Measurements from ENCODE around the gene ATP6V0C.
A peak's percentile ranks its signal among the peaks of the same experiment; 100 is the strongest.

Gene ATP6V0C

GRCh38 chr16:2499890-2500429, 13.8 kb upstream of the ATP6V0C start:
- no peak for DNase-seq (ENCODE audit: low read depth)
- TF ChIP-seq, protein P1, sequence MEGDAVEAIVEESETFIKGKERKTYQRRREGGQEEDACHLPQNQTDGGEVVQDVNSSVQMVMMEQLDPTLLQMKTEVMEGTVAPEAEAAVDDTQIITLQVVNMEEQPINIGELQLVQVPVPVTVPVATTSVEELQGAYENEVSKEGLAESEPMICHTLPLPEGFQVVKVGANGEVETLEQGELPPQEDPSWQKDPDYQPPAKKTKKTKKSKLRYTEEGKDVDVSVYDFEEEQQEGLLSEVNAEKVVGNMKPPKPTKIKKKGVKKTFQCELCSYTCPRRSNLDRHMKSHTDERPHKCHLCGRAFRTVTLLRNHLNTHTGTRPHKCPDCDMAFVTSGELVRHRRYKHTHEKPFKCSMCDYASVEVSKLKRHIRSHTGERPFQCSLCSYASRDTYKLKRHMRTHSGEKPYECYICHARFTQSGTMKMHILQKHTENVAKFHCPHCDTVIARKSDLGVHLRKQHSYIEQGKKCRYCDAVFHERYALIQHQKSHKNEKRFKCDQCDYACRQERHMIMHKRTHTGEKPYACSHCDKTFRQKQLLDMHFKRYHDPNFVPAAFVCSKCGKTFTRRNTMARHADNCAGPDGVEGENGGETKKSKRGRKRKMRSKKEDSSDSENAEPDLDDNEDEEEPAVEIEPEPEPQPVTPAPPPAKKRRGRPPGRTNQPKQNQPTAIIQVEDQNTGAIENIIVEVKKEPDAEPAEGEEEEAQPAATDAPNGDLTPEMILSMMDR (conservative IDR thresholded peaks at IDR 0.05; ENCODE audit: low read depth, low read length), result no peak
- H3K4me3 ChIP-seq (ENCODE audit: low read length), result no peak overlapping the region

- no peak for DNase-seq (ENCODE audit: low read depth)
- H3K4me3 ChIP-seq (ENCODE audit: low read length), result no peak overlapping the region
- TF ChIP-seq, protein P1 (conservative IDR thresholded peaks at IDR 0.05; ENCODE audit: low read depth, low read length), result no peak
These were observed 13.3 kb upstream of the ATP6V0C start for GRCh38 chr16:2500430-2500917.

DNA sequence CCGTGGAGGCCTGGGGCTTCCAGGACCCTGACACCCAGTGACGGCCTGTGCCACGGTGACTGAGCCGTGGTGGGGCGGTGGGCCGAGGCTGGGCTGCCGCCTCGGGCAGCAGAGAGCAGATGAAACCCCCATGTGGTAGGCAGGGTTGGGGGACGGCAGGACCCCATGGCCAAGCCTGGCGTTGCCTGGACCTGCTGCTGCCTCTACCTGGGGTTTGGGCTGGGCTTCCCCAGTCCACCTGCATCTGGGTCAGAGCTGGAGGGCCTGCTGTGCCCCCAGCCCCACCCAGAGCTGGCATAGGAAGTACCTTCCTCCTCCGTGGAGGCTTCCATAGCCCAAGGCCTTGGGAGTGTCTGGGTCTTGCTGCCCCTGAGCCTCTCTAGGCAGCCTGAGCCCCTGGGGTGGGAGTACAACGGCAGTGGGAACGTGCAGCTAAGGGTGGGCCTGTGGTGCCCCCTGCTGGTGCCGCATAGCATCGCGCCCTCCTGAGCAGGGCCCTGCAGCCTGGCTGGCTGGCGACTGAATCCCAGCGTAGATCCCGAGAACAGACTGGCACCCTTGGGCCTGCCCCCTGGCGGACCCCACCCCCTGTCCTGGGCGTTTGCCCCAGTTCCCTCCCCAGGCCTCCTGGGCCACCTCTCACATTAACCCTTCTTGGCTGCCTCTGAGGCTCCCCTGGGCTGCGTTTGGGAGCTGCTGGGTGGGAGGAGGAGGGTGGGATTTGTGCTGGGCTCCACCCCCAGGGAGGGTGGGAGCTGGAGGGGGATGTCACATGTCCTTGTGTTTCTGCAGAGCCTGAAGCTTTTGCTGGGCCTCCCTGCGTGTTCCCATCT, 12.6 kb upstream of the ATP6V0C start:
- peak; percentile 59 for DNase-seq (ENCODE audit: low read depth)
- TF ChIP-seq, protein P1 (conservative IDR thresholded peaks at IDR 0.05; ENCODE audit: low read depth, low read length), result peak; percentile 97
- H3K4me3 ChIP-seq (ENCODE audit: low read length), result peak overlapping the region; percentile 38

- TF ChIP-seq, protein P1 (conservative IDR thresholded peaks at IDR 0.05; ENCODE audit: low read depth, low read length), result no peak
- no peak for DNase-seq (ENCODE audit: low read depth)
- no peak overlapping the region for H3K4me3 ChIP-seq (ENCODE audit: low read length)
These were observed 11.5 kb upstream of the ATP6V0C start for GRCh38 chr16:2501946-2502895.

DNA sequence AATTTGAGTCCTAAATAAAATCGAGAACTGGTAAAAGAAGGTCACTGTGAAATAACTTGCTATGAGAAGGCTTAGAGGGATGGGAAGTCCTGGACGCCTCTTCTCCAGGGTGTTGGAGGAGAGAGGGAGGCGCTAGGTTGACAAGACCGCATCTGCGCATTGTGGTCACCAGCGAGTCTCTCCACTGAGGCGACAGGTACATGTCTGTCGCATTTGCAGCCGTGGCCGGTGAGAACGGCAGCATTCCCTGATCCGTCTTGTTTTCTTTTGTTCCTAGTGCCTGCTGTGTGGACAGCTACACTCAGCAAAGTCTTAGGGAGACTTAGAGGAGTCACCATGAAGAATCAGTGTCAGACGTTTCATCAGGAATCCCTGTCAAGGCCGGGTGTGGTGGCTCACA, 8.1 kb upstream of the ATP6V0C start:
- DNase-seq (ENCODE audit: low read depth), result no peak
- H3K4me3 ChIP-seq (ENCODE audit: low read length), result no peak overlapping the region
- TF ChIP-seq, protein P1 (conservative IDR thresholded peaks at IDR 0.05; ENCODE audit: low read depth, low read length), result no peak

GRCh38 chr16:2507052-2507659, 6.6 kb upstream of the ATP6V0C start:
- DNase-seq (ENCODE audit: low read depth), result no peak
- TF ChIP-seq, protein P1 (conservative IDR thresholded peaks at IDR 0.05; ENCODE audit: low read depth, low read length), result no peak
- no peak overlapping the region for H3K4me3 ChIP-seq (ENCODE audit: low read length)
